ENCODE results near the gene RPGRIP1. TPM values are rescaled to one million over a fixed set of nuclear protein-coding genes. Genes with fewer than 3 reads are reported as not detected.

The RPGRIP1 gene
- total RNA-seq, result not detected

- no peak within 1 kb of the TSS for H3K27ac Mint-ChIP-seq
These were observed at the start of gene RPGRIP1 for GRCh38 chr14:21279783-21280182. Gene RPGRIP1, plus strand, starts transcription at chr14:21280083. Its CDS starts 7,894 bp downstream, at chr14:21287977.

GRCh38 chr14:21231020-21231652, 48.7 kb upstream of the RPGRIP1 start:
- DNase-seq, result peak; percentile 49
- H3K36me3 Mint-ChIP-seq (ENCODE audit: low read depth), result peaks cover 80% of the 10 kb centered on the region
- peaks cover 84% of the 10 kb centered on the region for H3K4me1 Mint-ChIP-seq
- H3K4me3 Mint-ChIP-seq, result peak overlapping the region; percentile 52
- no peaks in the 10 kb centered on the region for H3K27me3 Mint-ChIP-seq
- CTCF ChIA-PET, result interaction anchor here (0.6 to 2.3 kb wide), 6 partner anchors 8 to 37 kb away, joined by 4 to 8 read pairs (median 5); no protein-coding TSS in a partner anchor
- H3K9me3 Mint-ChIP-seq, result no peaks in the 10 kb centered on the region
- H3K27ac Mint-ChIP-seq, result peak overlapping the region; percentile 88
- POLR2A ChIA-PET, result interaction anchor here (0.8 to 4.4 kb wide), 15 partner anchors 8 to 206 kb away, joined by 3 to 64 read pairs (median 6); no protein-coding TSS in a partner anchor

More at GRCh38 chr14:21279783-21280182, at the start of gene RPGRIP1:
- Mint-ChIP-seq H3K9me3 (no peaks in the 10 kb centered on the region), H3K36me3 (ENCODE audit: low read depth) (no peaks in the 10 kb centered on the region), H3K4me3 (no peak within 1 kb of the TSS), H3K4me1 (peaks cover 4% of the 10 kb centered on the region), H3K27me3 (no peaks in the 10 kb centered on the region)
- CTCF ChIA-PET, result no interaction called here
- DNase-seq, result no peak
- POLR2A ChIA-PET, result no interaction called here

- no peak for DNase-seq
- peaks cover 77% of the 10 kb centered on the region for H3K36me3 Mint-ChIP-seq (ENCODE audit: low read depth)
- ChIA-PET CTCF (no interaction called here), POLR2A (interaction anchor here (3.3 to 4.4 kb wide), 2 partner anchors 23 to 32 kb away, joined by 22 to 64 read pairs; no protein-coding TSS in a partner anchor)
- H3K9me3 Mint-ChIP-seq, result no peaks in the 10 kb centered on the region
- peak overlapping the region; percentile 62 for H3K27ac Mint-ChIP-seq
- no peak overlapping the region for H3K4me3 Mint-ChIP-seq
- no peaks in the 10 kb centered on the region for H3K27me3 Mint-ChIP-seq
- H3K4me1 Mint-ChIP-seq, result peaks cover 89% of the 10 kb centered on the region
These were observed 46.3 kb upstream of the RPGRIP1 start for GRCh38 chr14:21233457-21234076.

GRCh38 chr14:21234112-21234511, 45.8 kb upstream of the RPGRIP1 start:
- Mint-ChIP-seq H3K27me3 (no peaks in the 10 kb centered on the region), H3K27ac (peak overlapping the region; percentile 0), H3K36me3 (ENCODE audit: low read depth) (peaks cover 81% of the 10 kb centered on the region), H3K4me1 (peaks cover 94% of the 10 kb centered on the region), H3K4me3 (no peak overlapping the region), H3K9me3 (no peaks in the 10 kb centered on the region)
- DNase-seq, result no peak
- ChIA-PET CTCF (no interaction called here), POLR2A (interaction anchor here (3.3 to 4.4 kb wide), 2 partner anchors 22 to 32 kb away, joined by 22 to 64 read pairs; no protein-coding TSS in a partner anchor)

- no peaks in the 10 kb centered on the region for H3K27me3 Mint-ChIP-seq
- no peaks in the 10 kb centered on the region for H3K9me3 Mint-ChIP-seq
- CTCF ChIA-PET, result no interaction called here
- H3K36me3 Mint-ChIP-seq (ENCODE audit: low read depth), result peaks cover 66% of the 10 kb centered on the region
- no peak overlapping the region for H3K4me3 Mint-ChIP-seq
- POLR2A ChIA-PET, result interaction anchor here (0.7 kb wide), 1 partner anchor 10 kb away, joined by 3 read pairs; no protein-coding TSS in a partner anchor
- H3K27ac Mint-ChIP-seq, result no peak overlapping the region
- DNase-seq, result no peak
- H3K4me1 Mint-ChIP-seq, result peaks cover 83% of the 10 kb centered on the region
These were observed 42.7 kb upstream of the RPGRIP1 start for GRCh38 chr14:21236948-21237797.

- Mint-ChIP-seq H3K27me3 (no peaks in the 10 kb centered on the region), H3K4me1 (peaks cover 77% of the 10 kb centered on the region), H3K4me3 (no peak overlapping the region), H3K9me3 (no peaks in the 10 kb centered on the region), H3K27ac (no peak overlapping the region), H3K36me3 (ENCODE audit: low read depth) (peaks cover 64% of the 10 kb centered on the region)
- POLR2A ChIA-PET, result interaction anchor here (0.6 to 2.3 kb wide), 8 partner anchors 8 to 217 kb away, joined by 3 to 10 read pairs (median 4); partner anchors contain the start of gene CHD8
- CTCF ChIA-PET, result interaction anchor here (1.4 to 2.4 kb wide), 2 partner anchors 8 to 19 kb away, joined by 6 to 8 read pairs; no protein-coding TSS in a partner anchor
- no peak for DNase-seq
These were observed 40.9 kb upstream of the RPGRIP1 start for GRCh38 chr14:21238823-21239518.

- Mint-ChIP-seq H3K27ac (no peak overlapping the region), H3K9me3 (no peaks in the 10 kb centered on the region), H3K27me3 (no peaks in the 10 kb centered on the region), H3K36me3 (ENCODE audit: low read depth) (peaks cover 65% of the 10 kb centered on the region), H3K4me1 (peaks cover 73% of the 10 kb centered on the region), H3K4me3 (no peak overlapping the region)
- ChIA-PET CTCF (interaction anchor here (0.8 to 2.4 kb wide), 7 partner anchors 9 to 59 kb away, joined by 3 to 7 read pairs (median 5); no protein-coding TSS in a partner anchor), POLR2A (interaction anchor here (1.2 to 2.3 kb wide), 4 partner anchors 10 to 142 kb away, joined by 3 to 8 read pairs (median 4); no protein-coding TSS in a partner anchor)
- no peak for DNase-seq
These were observed 39.5 kb upstream of the RPGRIP1 start for GRCh38 chr14:21240417-21240816.

GRCh38 chr14:21241218-21241819, 38.6 kb upstream of the RPGRIP1 start:
- POLR2A ChIA-PET, result interaction anchor here (0.9 to 8.4 kb wide), 4 partner anchors 10 to 27 kb away, joined by 3 to 64 read pairs (median 32); no protein-coding TSS in a partner anchor
- Mint-ChIP-seq H3K4me1 (peaks cover 70% of the 10 kb centered on the region), H3K9me3 (no peaks in the 10 kb centered on the region), H3K4me3 (no peak overlapping the region), H3K36me3 (ENCODE audit: low read depth) (peaks cover 69% of the 10 kb centered on the region), H3K27ac (peak overlapping the region; percentile 47), H3K27me3 (no peaks in the 10 kb centered on the region)
- DNase-seq, result no peak
- CTCF ChIA-PET, result interaction anchor here (0.7 to 2.4 kb wide), 6 partner anchors 10 to 23 kb away, joined by 3 to 7 read pairs (median 4); no protein-coding TSS in a partner anchor

- CTCF ChIA-PET, result interaction anchor here (0.6 to 1.5 kb wide), 4 partner anchors 14 to 1489 kb away, joined by 3 to 4 read pairs (median 4); no protein-coding TSS in a partner anchor
- DNase-seq, result no peak
- Mint-ChIP-seq H3K27me3 (no peaks in the 10 kb centered on the region), H3K36me3 (ENCODE audit: low read depth) (peaks cover 69% of the 10 kb centered on the region), H3K4me3 (no peak overlapping the region), H3K4me1 (peaks cover 58% of the 10 kb centered on the region), H3K9me3 (no peaks in the 10 kb centered on the region), H3K27ac (no peak overlapping the region)
- POLR2A ChIA-PET, result interaction anchor here (1.7 to 8.4 kb wide), 3 partner anchors 10 to 18 kb away, joined by 9 to 64 read pairs (median 61); no protein-coding TSS in a partner anchor
These were observed 35.3 kb upstream of the RPGRIP1 start for GRCh38 chr14:21244544-21244943.

- Mint-ChIP-seq H3K36me3 (ENCODE audit: low read depth) (peaks cover 77% of the 10 kb centered on the region), H3K27me3 (no peaks in the 10 kb centered on the region), H3K9me3 (no peaks in the 10 kb centered on the region), H3K4me3 (no peak overlapping the region), H3K27ac (no peak overlapping the region), H3K4me1 (peaks cover 61% of the 10 kb centered on the region)
- CTCF ChIA-PET, result no interaction called here
- POLR2A ChIA-PET, result interaction anchor here (1.3 to 8.4 kb wide), 3 partner anchors 9 to 26 kb away, joined by 3 to 64 read pairs (median 61); no protein-coding TSS in a partner anchor
- no peak for DNase-seq
These were observed 34.1 kb upstream of the RPGRIP1 start for GRCh38 chr14:21245813-21246212.

GRCh38 chr14:21248338-21248737, 31.5 kb upstream of the RPGRIP1 start:
- DNase-seq, result no peak
- POLR2A ChIA-PET, result interaction anchor here (8.4 kb wide), 1 partner anchor 14 kb away, joined by 61 read pairs; no protein-coding TSS in a partner anchor
- H3K36me3 Mint-ChIP-seq (ENCODE audit: low read depth), result peaks cover 77% of the 10 kb centered on the region
- no peaks in the 10 kb centered on the region for H3K9me3 Mint-ChIP-seq
- peaks cover 59% of the 10 kb centered on the region for H3K4me1 Mint-ChIP-seq
- no peak overlapping the region for H3K4me3 Mint-ChIP-seq
- H3K27ac Mint-ChIP-seq, result no peak overlapping the region
- H3K27me3 Mint-ChIP-seq, result no peaks in the 10 kb centered on the region
- CTCF ChIA-PET, result no interaction called here
